Measurements from ENCODE around the gene APCDD1.

The APCDD1 gene

GRCh38 chr18:10417664-10418063 is 36.8 kb upstream of the APCDD1 start:
- Histone ChIP-seq H3K9me3 (ENCODE audit: insufficient read depth, low read depth, low read length) (no peaks in the 10 kb centered on the region), H3K4me3 (ENCODE audit: low read length) (no peak overlapping the region), H3K36me3 (ENCODE audit: insufficient read depth, low read depth, low read length) (no peaks in the 10 kb centered on the region), H3K27ac (ENCODE audit: low read length) (no peak overlapping the region), H3K4me1 (ENCODE audit: insufficient read depth, low read length) (no peaks in the 10 kb centered on the region), H3K9ac (ENCODE audit: low read depth, low read length) (no peak overlapping the region), H3K27me3 (ENCODE audit: insufficient read depth, low read length) (no peaks in the 10 kb centered on the region)

- Histone ChIP-seq H3K27ac (ENCODE audit: low read length) (no peak overlapping the region), H3K4me3 (ENCODE audit: low read length) (no peak overlapping the region), H3K36me3 (ENCODE audit: insufficient read depth, low read depth, low read length) (no peaks in the 10 kb centered on the region), H3K9me3 (ENCODE audit: insufficient read depth, low read depth, low read length) (no peaks in the 10 kb centered on the region), H3K9ac (ENCODE audit: low read depth, low read length) (no peak overlapping the region), H3K27me3 (ENCODE audit: insufficient read depth, low read length) (no peaks in the 10 kb centered on the region), H3K4me1 (ENCODE audit: insufficient read depth, low read length) (no peaks in the 10 kb centered on the region)
Measured at GRCh38 chr18:10418836-10419235, 35.6 kb upstream of the APCDD1 start.

- no peaks in the 10 kb centered on the region for H3K4me1 ChIP-seq (ENCODE audit: insufficient read depth, low read length)
- H3K36me3 ChIP-seq (ENCODE audit: insufficient read depth, low read depth, low read length) = no peaks in the 10 kb centered on the region
- no peaks in the 10 kb centered on the region for H3K9me3 ChIP-seq (ENCODE audit: insufficient read depth, low read depth, low read length)
- H3K9ac ChIP-seq (ENCODE audit: low read depth, low read length) = no peak overlapping the region
- no peak overlapping the region for H3K27ac ChIP-seq (ENCODE audit: low read length)
- H3K27me3 ChIP-seq (ENCODE audit: insufficient read depth, low read length) = no peaks in the 10 kb centered on the region
- H3K4me3 ChIP-seq (ENCODE audit: low read length) = no peak overlapping the region
Measured at GRCh38 chr18:10419420-10420103, 34.9 kb upstream of the APCDD1 start.

GRCh38 chr18:10420561-10421352 is 33.7 kb upstream of the APCDD1 start:
- Histone ChIP-seq H3K36me3 (ENCODE audit: insufficient read depth, low read depth, low read length) (no peaks in the 10 kb centered on the region), H3K27ac (ENCODE audit: low read length) (no peak overlapping the region), H3K27me3 (ENCODE audit: insufficient read depth, low read length) (no peaks in the 10 kb centered on the region), H3K4me1 (ENCODE audit: insufficient read depth, low read length) (no peaks in the 10 kb centered on the region), H3K9ac (ENCODE audit: low read depth, low read length) (no peak overlapping the region), H3K4me3 (ENCODE audit: low read length) (no peak overlapping the region), H3K9me3 (ENCODE audit: insufficient read depth, low read depth, low read length) (no peaks in the 10 kb centered on the region)

GRCh38 chr18:10421859-10422258 is 32.6 kb upstream of the APCDD1 start:
- H3K36me3 ChIP-seq (ENCODE audit: insufficient read depth, low read depth, low read length) = no peaks in the 10 kb centered on the region
- no peaks in the 10 kb centered on the region for H3K4me1 ChIP-seq (ENCODE audit: insufficient read depth, low read length)
- H3K27ac ChIP-seq (ENCODE audit: low read length) = no peak overlapping the region
- no peaks in the 10 kb centered on the region for H3K9me3 ChIP-seq (ENCODE audit: insufficient read depth, low read depth, low read length)
- H3K9ac ChIP-seq (ENCODE audit: low read depth, low read length) = no peak overlapping the region
- no peaks in the 10 kb centered on the region for H3K27me3 ChIP-seq (ENCODE audit: insufficient read depth, low read length)
- no peak overlapping the region for H3K4me3 ChIP-seq (ENCODE audit: low read length)

- H3K36me3 ChIP-seq (ENCODE audit: insufficient read depth, low read depth, low read length) = no peaks in the 10 kb centered on the region
- no peak overlapping the region for H3K4me3 ChIP-seq (ENCODE audit: low read length)
- no peaks in the 10 kb centered on the region for H3K9me3 ChIP-seq (ENCODE audit: insufficient read depth, low read depth, low read length)
- H3K27ac ChIP-seq (ENCODE audit: low read length) = no peak overlapping the region
- no peak overlapping the region for H3K9ac ChIP-seq (ENCODE audit: low read depth, low read length)
- H3K27me3 ChIP-seq (ENCODE audit: insufficient read depth, low read length) = no peaks in the 10 kb centered on the region
- H3K4me1 ChIP-seq (ENCODE audit: insufficient read depth, low read length) = no peaks in the 10 kb centered on the region
Measured at GRCh38 chr18:10422731-10423130, 31.7 kb upstream of the APCDD1 start.

- Histone ChIP-seq H3K4me1 (ENCODE audit: insufficient read depth, low read length) (no peaks in the 10 kb centered on the region), H3K4me3 (ENCODE audit: low read length) (no peak overlapping the region), H3K27ac (ENCODE audit: low read length) (no peak overlapping the region), H3K36me3 (ENCODE audit: insufficient read depth, low read depth, low read length) (no peaks in the 10 kb centered on the region), H3K9ac (ENCODE audit: low read depth, low read length) (no peak overlapping the region), H3K9me3 (ENCODE audit: insufficient read depth, low read depth, low read length) (no peaks in the 10 kb centered on the region), H3K27me3 (ENCODE audit: insufficient read depth, low read length) (no peaks in the 10 kb centered on the region)
Measured at GRCh38 chr18:10424585-10425307, 29.7 kb upstream of the APCDD1 start.

- Histone ChIP-seq H3K9ac (ENCODE audit: low read depth, low read length) (no peak overlapping the region), H3K36me3 (ENCODE audit: insufficient read depth, low read depth, low read length) (no peaks in the 10 kb centered on the region), H3K9me3 (ENCODE audit: insufficient read depth, low read depth, low read length) (no peaks in the 10 kb centered on the region), H3K4me1 (ENCODE audit: insufficient read depth, low read length) (no peaks in the 10 kb centered on the region), H3K27me3 (ENCODE audit: insufficient read depth, low read length) (no peaks in the 10 kb centered on the region), H3K4me3 (ENCODE audit: low read length) (no peak overlapping the region), H3K27ac (ENCODE audit: low read length) (no peak overlapping the region)
Measured at GRCh38 chr18:10430677-10431076, 23.8 kb upstream of the APCDD1 start.

GRCh38 chr18:10431680-10432079 is 22.8 kb upstream of the APCDD1 start:
- Histone ChIP-seq H3K27ac (ENCODE audit: low read length) (no peak overlapping the region), H3K9me3 (ENCODE audit: insufficient read depth, low read depth, low read length) (no peaks in the 10 kb centered on the region), H3K36me3 (ENCODE audit: insufficient read depth, low read depth, low read length) (no peaks in the 10 kb centered on the region), H3K27me3 (ENCODE audit: insufficient read depth, low read length) (no peaks in the 10 kb centered on the region), H3K4me3 (ENCODE audit: low read length) (no peak overlapping the region), H3K9ac (ENCODE audit: low read depth, low read length) (no peak overlapping the region), H3K4me1 (ENCODE audit: insufficient read depth, low read length) (no peaks in the 10 kb centered on the region)

GRCh38 chr18:10432781-10433180 is 21.7 kb upstream of the APCDD1 start:
- H3K27ac ChIP-seq (ENCODE audit: low read length) = no peak overlapping the region
- H3K36me3 ChIP-seq (ENCODE audit: insufficient read depth, low read depth, low read length) = no peaks in the 10 kb centered on the region
- H3K27me3 ChIP-seq (ENCODE audit: insufficient read depth, low read length) = no peaks in the 10 kb centered on the region
- no peaks in the 10 kb centered on the region for H3K9me3 ChIP-seq (ENCODE audit: insufficient read depth, low read depth, low read length)
- no peak overlapping the region for H3K9ac ChIP-seq (ENCODE audit: low read depth, low read length)
- no peak overlapping the region for H3K4me3 ChIP-seq (ENCODE audit: low read length)
- H3K4me1 ChIP-seq (ENCODE audit: insufficient read depth, low read length) = no peaks in the 10 kb centered on the region

- Histone ChIP-seq H3K27ac (ENCODE audit: low read length) (no peak overlapping the region), H3K9me3 (ENCODE audit: insufficient read depth, low read depth, low read length) (no peaks in the 10 kb centered on the region), H3K4me1 (ENCODE audit: insufficient read depth, low read length) (no peaks in the 10 kb centered on the region), H3K4me3 (ENCODE audit: low read length) (no peak overlapping the region), H3K27me3 (ENCODE audit: insufficient read depth, low read length) (no peaks in the 10 kb centered on the region), H3K9ac (ENCODE audit: low read depth, low read length) (no peak overlapping the region), H3K36me3 (ENCODE audit: insufficient read depth, low read depth, low read length) (no peaks in the 10 kb centered on the region)
Measured at GRCh38 chr18:10436160-10436559, 18.3 kb upstream of the APCDD1 start.

- Histone ChIP-seq H3K4me1 (ENCODE audit: insufficient read depth, low read length) (no peaks in the 10 kb centered on the region), H3K27me3 (ENCODE audit: insufficient read depth, low read length) (no peaks in the 10 kb centered on the region)
Measured at GRCh38 chr18:10437837-10438236, 16.6 kb upstream of the APCDD1 start.

More at GRCh38 chr18:10437837-10438236, 16.6 kb upstream of the APCDD1 start:
- H3K4me3 ChIP-seq (ENCODE audit: low read length) = no peak overlapping the region
- no peaks in the 10 kb centered on the region for H3K36me3 ChIP-seq (ENCODE audit: insufficient read depth, low read depth, low read length)
- H3K27ac ChIP-seq (ENCODE audit: low read length) = no peak overlapping the region
- H3K9me3 ChIP-seq (ENCODE audit: insufficient read depth, low read depth, low read length) = no peaks in the 10 kb centered on the region
- no peak overlapping the region for H3K9ac ChIP-seq (ENCODE audit: low read depth, low read length)
